DND-41 (cell line): Measurements from ENCODE around the gene MAPRE3.

Experiments
- ATAC-seq: fragments of 200-7000 bp; cut with Tn5 transposase; 3 replicates; pipeline ENCODE4 v1.9.1; 2021; ENCODE audit warnings: low read depth; ENCODE audit not compliant: insufficient read depth
- DNase-seq: peaks from one replicate; pipeline ENCODE4 v3.0.0-alpha.2; 2020
- H2AFZ ChIP-seq: 2 replicates; pipeline ENCODE4 v1.6.0; 2012; ENCODE audit warnings: low read depth, low read length
- H3K27ac ChIP-seq: 2 replicates; pipeline ENCODE4 v1.5.1; 2012; ENCODE audit warnings: low read length, inconsistent platforms
- H3K27me3 ChIP-seq: fragments of 200-600 bp; sonication (generic); 2 replicates; pipeline ENCODE4 v1.6.0; 2012; ENCODE audit warnings: low read length, mild to moderate bottlenecking, inconsistent platforms; ENCODE audit not compliant: insufficient read depth, poor library complexity
- H3K36me3 ChIP-seq: 2 replicates; pipeline ENCODE4 v1.5.1; 2012; ENCODE audit warnings: low read length, inconsistent platforms; ENCODE audit not compliant: insufficient read depth
- H3K4me1 ChIP-seq: 2 replicates; pipeline ENCODE4 v1.5.1; 2012; ENCODE audit warnings: mild to moderate bottlenecking, low read length; ENCODE audit not compliant: insufficient read depth
- H3K4me2 ChIP-seq: 2 replicates; pipeline ENCODE4 v1.6.0; 2012; ENCODE audit warnings: mild to moderate bottlenecking, moderate library complexity, low read length, inconsistent platforms; ENCODE audit not compliant: insufficient read depth
- H3K4me3 ChIP-seq, 2 experiments: fragments of 200-600 bp in 1 of 2; shearing (Covaris generic) in 1 of 2; 2 replicates each; pipeline ENCODE4 v1.5.1; 2012 to 2016; ENCODE audit warnings: inconsistent platforms in 2 of 2, low read length in 2 of 2, mild to moderate bottlenecking in 2 of 2, low read depth in 1 of 2, moderate library complexity in 1 of 2
- H3K79me2 ChIP-seq: 2 replicates; pipeline ENCODE4 v1.6.0; 2012; ENCODE audit warnings: low read length, inconsistent platforms; ENCODE audit not compliant: insufficient read depth
- H3K9ac ChIP-seq: 2 replicates; pipeline ENCODE4 v1.6.0; 2012; ENCODE audit warnings: low read depth, mild to moderate bottlenecking, inconsistent platforms, low read length, moderate library complexity
- H3K9me3 ChIP-seq: 2 replicates; pipeline ENCODE4 v1.5.1; 2012; ENCODE audit warnings: low read length, moderate library complexity, mild to moderate bottlenecking, inconsistent platforms; ENCODE audit not compliant: insufficient read depth, severe bottlenecking
- H4K20me1 ChIP-seq: 2 replicates; pipeline ENCODE4 v1.6.0; 2012; ENCODE audit warnings: low read length; ENCODE audit not compliant: insufficient read depth
- CTCF ChIP-seq: IDR thresholded peaks from 2 replicates; pipeline ENCODE4 v1.5.1; 2012; ENCODE audit warnings: borderline replicate concordance, low read length, moderate library complexity, mild to moderate bottlenecking; ENCODE audit not compliant: poor library complexity, severe bottlenecking; ENCODE audit errors: extremely low read depth
- EZH2 ChIP-seq: IDR thresholded peaks from 3 replicates; pipeline ENCODE4 v1.6.1; 2012; ENCODE audit warnings: borderline replicate concordance, low read depth, mild to moderate bottlenecking, moderate library complexity, low read length, inconsistent platforms; ENCODE audit not compliant: severe bottlenecking

The MAPRE3 gene

GRCh38 chr2:26998323-26998722 is 27.9 kb downstream of the MAPRE3 start:
- Histone ChIP-seq H3K9me3 (no peaks in the 10 kb centered on the region), H3K36me3 (no peaks in the 10 kb centered on the region), H3K27ac (no peak overlapping the region), H3K4me2 (no peak overlapping the region), H3K4me1 (no peaks in the 10 kb centered on the region), H2AFZ (no peak overlapping the region), H3K4me3 (no peak overlapping the region), H3K9ac (no peak overlapping the region), H4K20me1 (no peaks in the 10 kb centered on the region), H3K79me2 (no peaks in the 10 kb centered on the region), H3K27me3 (peaks cover 8% of the 10 kb centered on the region)
- TF ChIP-seq CTCF (no peak), EZH2 (no peak)
- DNase-seq (no peak), ATAC-seq (no peak)

- no peak overlapping the region for H3K9ac ChIP-seq
- TF ChIP-seq CTCF (no peak), EZH2 (no peak)
- ATAC-seq: no peak
- H3K27me3 ChIP-seq: peaks cover 10% of the 10 kb centered on the region
- DNase-seq: no peak
- H3K4me1 ChIP-seq: no peaks in the 10 kb centered on the region
- H3K79me2 ChIP-seq: no peaks in the 10 kb centered on the region
- no peaks in the 10 kb centered on the region for H3K36me3 ChIP-seq
- no peak overlapping the region for H3K27ac ChIP-seq
- no peaks in the 10 kb centered on the region for H3K9me3 ChIP-seq
- H4K20me1 ChIP-seq: no peaks in the 10 kb centered on the region
- no peak overlapping the region for H3K4me3 ChIP-seq
- no peak overlapping the region for H3K4me2 ChIP-seq
- H2AFZ ChIP-seq: no peak overlapping the region
Observed at GRCh38 chr2:27000228-27000627, 29.8 kb downstream of the MAPRE3 start.

- no peak for TF ChIP-seq CTCF
- TF ChIP-seq EZH2: no peak
- Histone ChIP-seq H3K36me3 (no peaks in the 10 kb centered on the region), H3K4me2 (no peak overlapping the region), H3K27me3 (peaks cover 10% of the 10 kb centered on the region), H2AFZ (no peak overlapping the region), H4K20me1 (no peaks in the 10 kb centered on the region), H3K27ac (no peak overlapping the region), H3K9ac (no peak overlapping the region), H3K79me2 (no peaks in the 10 kb centered on the region), H3K9me3 (no peaks in the 10 kb centered on the region), H3K4me1 (no peaks in the 10 kb centered on the region), H3K4me3 (no peak overlapping the region)
- DNase-seq (no peak), ATAC-seq (no peak)
Observed at GRCh38 chr2:27000995-27001394, 30.6 kb downstream of the MAPRE3 start.

- H3K4me1 ChIP-seq: no peaks in the 10 kb centered on the region
- H3K4me2 ChIP-seq: no peak overlapping the region
- no peak overlapping the region for H3K4me3 ChIP-seq
- peaks cover 14% of the 10 kb centered on the region for H3K27me3 ChIP-seq
- H3K79me2 ChIP-seq: no peaks in the 10 kb centered on the region
- H3K36me3 ChIP-seq: no peaks in the 10 kb centered on the region
- no peak for DNase-seq
- TF ChIP-seq EZH2 (no peak), CTCF (no peak)
- no peak for ATAC-seq
- H3K9ac ChIP-seq: no peak overlapping the region
- H3K9me3 ChIP-seq: no peaks in the 10 kb centered on the region
- H3K27ac ChIP-seq: no peak overlapping the region
- no peak overlapping the region for H2AFZ ChIP-seq
- H4K20me1 ChIP-seq: no peaks in the 10 kb centered on the region
Observed at GRCh38 chr2:27001950-27002349, 31.5 kb downstream of the MAPRE3 start.
